Stimulated activated naive CD4-positive, alpha-beta T cell treated with Interleukin-2 at 50 U/mL for 16 hours (primary cell): ENCODE measurements around the gene DDX24.

Experiments
- DNase-seq: peaks from one replicate; lab custom pipeline; 2025; lab: John Stamatoyannopoulos, UW

Gene DDX24

GRCh38 chr14:94029671-94030203, 51.3 kb downstream of the DDX24 start:
- no peak for DNase-seq

- DNase-seq: no peak
Measured at GRCh38 chr14:94029265-94029664, 51.7 kb downstream of the DDX24 start.

GRCh38 chr14:94028450-94028826, 52.6 kb downstream of the DDX24 start:
- DNase-seq: peak; percentile 12

- DNase-seq: no peak
Measured at GRCh38 chr14:94027566-94028449, 53.2 kb downstream of the DDX24 start.

GRCh38 chr14:94026889-94027469, 54.0 kb downstream of the DDX24 start:
- DNase-seq: no peak

GRCh38 chr14:94026173-94026888, 54.7 kb downstream of the DDX24 start, which contains the start of gene OTUB2:
TSS of gene OTUB2 (plus strand) at chr14:94026340. CDS start at chr14:94026538, 198 bp downstream.
- DNase-seq: peak; percentile 94

- DNase-seq: no peak
Measured at GRCh38 chr14:94025720-94026119, 55.3 kb downstream of the DDX24 start.

- no peak for DNase-seq
Measured at GRCh38 chr14:94024549-94024948, 56.5 kb downstream of the DDX24 start.

- DNase-seq: no peak
Measured at GRCh38 chr14:94022532-94023411, 58.2 kb downstream of the DDX24 start.

GRCh38 chr14:94021416-94022157, 59.4 kb downstream of the DDX24 start:
- peak; percentile 22 for DNase-seq

GRCh38 chr14:94021001-94021400, 60.0 kb downstream of the DDX24 start:
- no peak for DNase-seq

- no peak for DNase-seq
Measured at GRCh38 chr14:94020267-94020666, 60.7 kb downstream of the DDX24 start.

- DNase-seq: no peak
Measured at GRCh38 chr14:94019329-94019728, 61.7 kb downstream of the DDX24 start.

GRCh38 chr14:94018308-94018707, 62.7 kb downstream of the DDX24 start:
- DNase-seq: no peak

- no peak for DNase-seq
Measured at GRCh38 chr14:94016446-94016976, 64.5 kb downstream of the DDX24 start.

- no peak for DNase-seq
Measured at GRCh38 chr14:94015223-94015622, 65.8 kb downstream of the DDX24 start.

- DNase-seq: no peak
Measured at GRCh38 chr14:94014382-94014781, 66.6 kb downstream of the DDX24 start.

GRCh38 chr14:94011795-94012194, 69.2 kb downstream of the DDX24 start:
- DNase-seq: no peak

GRCh38 chr14:94010625-94011024, 70.4 kb downstream of the DDX24 start:
- no peak for DNase-seq

- no peak for DNase-seq
Measured at GRCh38 chr14:94009767-94010166, 71.2 kb downstream of the DDX24 start.

- DNase-seq: no peak
Measured at GRCh38 chr14:94008234-94008633, 72.8 kb downstream of the DDX24 start.
